AG04449 (cell line): ENCODE data around the gene RPL36.

Experiments used
- CTCF ChIA-PET: fragments of 350-600 bp; formaldehyde crosslinking; extraction: SDS; loops from one replicate; lab custom pipeline; 2021; ENCODE audit warnings: antibody characterized with exemption; lab: Yijun Ruan, JAX
- POLR2A ChIA-PET: fragments of 400-600, 350-600 bp; formaldehyde crosslinking; extraction: SDS; loops from one replicate; lab custom pipeline; 2020; ENCODE audit warnings: antibody characterized with exemption, inconsistent platforms; lab: Yijun Ruan, JAX
- DNase-seq: peaks from one replicate; pipeline ENCODE4 v3.0.0-alpha.2; 2010; ENCODE audit warnings: low read depth, low spot score
- H3K4me3 ChIP-seq: 2 replicates; pipeline ENCODE4 v1.5.1; 2011; ENCODE audit warnings: low read depth, mild to moderate bottlenecking, control low read depth, low read length
- CTCF ChIP-seq: IDR thresholded peaks from one replicate; pipeline ENCODE4 v1.5.1; 2011; ENCODE audit warnings: mild to moderate bottlenecking, moderate library complexity, low read length, control low read depth, inconsistent platforms; ENCODE audit not compliant: insufficient read depth; ENCODE audit errors: missing control alignments

The RPL36 gene

GRCh38 chr19:5646703-5647102 lies 43.4 kb upstream of the RPL36 start:
- TF ChIP-seq CTCF: no peak
- ChIA-PET POLR2A (no interaction called here), CTCF (no interaction called here)
- DNase-seq: no peak
- H3K4me3 ChIP-seq: no peak overlapping the region

DNA sequence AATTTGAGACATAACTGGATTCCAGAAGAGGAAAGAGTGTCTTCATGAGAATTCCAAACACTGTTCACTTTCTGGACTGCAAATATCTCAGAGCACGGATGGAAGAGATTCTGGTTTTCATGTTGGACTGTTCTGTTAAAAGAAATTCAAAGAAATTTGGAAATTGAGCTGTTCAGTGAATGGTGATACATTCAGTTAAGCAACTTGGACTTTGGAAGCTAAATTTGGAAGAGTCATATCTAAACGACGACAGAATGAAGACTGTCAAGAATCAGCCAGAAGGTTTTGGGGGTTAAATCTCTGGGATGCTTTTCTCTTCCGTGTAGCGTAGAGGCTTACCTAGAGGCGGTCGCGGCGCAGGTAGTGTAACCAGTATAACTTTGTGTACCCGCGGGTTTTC lies 41.6 kb upstream of the RPL36 start:
- H3K4me3 ChIP-seq: no peak overlapping the region
- DNase-seq: no peak
- POLR2A ChIA-PET: no interaction called here
- CTCF ChIA-PET: no interaction called here
- TF ChIP-seq CTCF: no peak

DNA sequence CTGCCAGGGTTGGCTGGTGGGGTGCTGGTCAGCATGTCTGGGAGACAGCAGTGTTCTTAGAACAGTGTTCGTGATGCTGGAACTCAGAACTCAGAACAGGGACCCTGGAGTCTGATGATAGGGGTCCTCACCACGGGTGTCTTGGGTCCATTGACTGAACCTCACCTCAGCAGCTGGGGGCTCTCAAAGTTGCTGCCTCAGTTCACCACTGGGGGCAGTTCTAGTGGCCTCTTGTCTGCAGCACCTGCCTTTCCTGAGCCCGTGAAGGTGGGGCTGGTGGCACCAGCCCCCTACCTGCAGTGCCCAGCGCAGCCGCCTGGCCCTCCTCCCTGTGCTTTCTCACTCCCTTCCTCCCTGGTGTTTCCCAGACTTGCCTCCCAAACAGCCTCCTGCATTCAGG lies 38.7 kb upstream of the RPL36 start:
- no peak for TF ChIP-seq CTCF
- DNase-seq: no peak
- ChIA-PET POLR2A (no interaction called here), CTCF (no interaction called here)
- no peak overlapping the region for H3K4me3 ChIP-seq

- no peak for DNase-seq
- ChIA-PET CTCF (no interaction called here), POLR2A (no interaction called here)
- TF ChIP-seq CTCF: no peak
- no peak overlapping the region for H3K4me3 ChIP-seq
These were observed 37.8 kb upstream of the RPL36 start for GRCh38 chr19:5652261-5652660.

DNA sequence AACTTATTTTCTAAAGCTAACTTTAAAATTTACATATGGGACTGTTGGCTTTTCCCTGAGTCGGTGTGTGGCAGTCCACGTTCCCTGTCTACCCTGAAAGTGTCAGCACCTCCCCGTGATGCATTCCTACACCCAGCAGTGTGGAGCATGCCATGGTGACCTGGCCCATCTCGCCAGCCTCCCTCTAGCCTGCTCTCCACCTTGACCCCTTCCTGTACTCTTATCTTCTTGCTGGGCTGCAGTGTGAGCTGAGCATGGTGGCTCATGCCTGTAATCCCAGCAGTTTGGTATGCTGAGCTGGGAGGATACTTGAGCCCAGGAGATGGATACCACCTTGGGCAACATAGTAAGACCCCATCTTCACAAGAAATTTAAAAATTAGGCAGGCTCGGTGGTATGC lies 35.2 kb upstream of the RPL36 start:
- CTCF ChIA-PET: interaction anchor here (0.9 to 1.6 kb wide), 3 partner anchors 10 to 140 kb away, joined by 3 to 10 read pairs (median 3); no protein-coding TSS in a partner anchor
- TF ChIP-seq CTCF: no peak
- DNase-seq: no peak
- POLR2A ChIA-PET: no interaction called here
- H3K4me3 ChIP-seq: no peak overlapping the region

DNA sequence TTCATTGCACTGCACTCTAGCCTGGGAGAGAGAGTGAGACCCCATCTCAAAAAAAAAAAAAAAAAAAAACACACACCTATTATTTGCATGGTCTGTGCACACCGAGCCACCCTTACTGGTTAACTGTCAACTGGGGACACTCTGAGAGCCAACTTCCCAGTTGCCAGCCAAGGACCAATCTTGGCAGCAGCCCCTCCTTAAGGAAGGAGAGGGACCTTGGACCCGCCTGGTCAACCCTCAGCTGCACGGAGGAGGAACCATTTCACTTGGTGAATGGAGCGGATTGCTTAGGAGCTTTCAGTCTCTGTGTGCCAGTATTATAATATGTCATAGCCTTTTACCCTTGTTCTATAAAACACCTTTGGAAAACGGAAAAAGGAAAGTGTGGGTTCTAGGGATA lies 34.7 kb upstream of the RPL36 start:
- no peak for DNase-seq
- CTCF ChIA-PET: interaction anchor here (0.9 to 1.5 kb wide), 3 partner anchors 10 to 139 kb away, joined by 3 to 5 read pairs (median 3); no protein-coding TSS in a partner anchor

More for the DNA sequence above, 34.7 kb upstream of the RPL36 start:
- POLR2A ChIA-PET: no interaction called here
- no peak overlapping the region for H3K4me3 ChIP-seq
- no peak for TF ChIP-seq CTCF
